Liver (tissue), 9 donors: ENCODE results near the gene CAGE1. TPM values are rescaled to one million over a fixed set of nuclear protein-coding genes. Genes with fewer than 3 reads are reported as not detected.

Experiments used
- DNase-seq: peaks from one replicate; pipeline ENCODE4 v3.0.0-alpha.2; 2017; ENCODE audit warnings: low spot score
- H3K27ac ChIP-seq, 2 donors: one replicate each; pipeline ENCODE4 v1.7.0; 2013; ENCODE audit warnings: inconsistent platforms in 2 of 2, low read length in 2 of 2, control low read depth in 1 of 2, low read depth in 1 of 2, mild to moderate bottlenecking in 1 of 2
- H3K27me3 ChIP-seq, 4 donors: one replicate each; pipeline versions ENCODE4 v1.6.1 to v1.7.0; 2013; ENCODE audit warnings: low read length in 3 of 4, inconsistent platforms in 1 of 4, mild to moderate bottlenecking in 1 of 4, moderate library complexity in 1 of 4; ENCODE audit not compliant: control insufficient read depth in 4 of 4, insufficient read depth in 4 of 4
- H3K36me3 ChIP-seq, 4 donors: one replicate each; pipeline versions ENCODE4 v1.6.1 to v1.7.0; 2013; ENCODE audit warnings: low read length in 3 of 4, mild to moderate bottlenecking in 3 of 4, low read depth in 1 of 4, moderate library complexity in 1 of 4; ENCODE audit not compliant: control insufficient read depth in 4 of 4, insufficient read depth in 3 of 4
- H3K4me1 ChIP-seq, 4 donors: one replicate each; pipeline versions ENCODE4 v1.6.1 to v1.7.0; 2013; ENCODE audit warnings: low read length in 3 of 4, mild to moderate bottlenecking in 3 of 4, moderate library complexity in 1 of 4; ENCODE audit not compliant: control insufficient read depth in 4 of 4, insufficient read depth in 4 of 4
- H3K4me3 ChIP-seq, 3 donors: one replicate each; pipeline versions ENCODE4 v1.6.1 to v1.7.0; 2013; ENCODE audit warnings: low read length in 3 of 3, control low read depth in 1 of 3, low read depth in 1 of 3, mild to moderate bottlenecking in 1 of 3
- H3K9ac ChIP-seq, 2 donors: one replicate each; pipeline ENCODE4 v1.7.0; 2013; ENCODE audit warnings: low read length in 2 of 2, mild to moderate bottlenecking in 2 of 2, moderate library complexity in 2 of 2, control low read depth in 1 of 2, low read depth in 1 of 2
- H3K9me3 ChIP-seq, 4 donors: one replicate each; pipeline versions ENCODE4 v1.6.1 to v1.7.0; 2013; ENCODE audit warnings: low read length in 3 of 4; ENCODE audit not compliant: control insufficient read depth in 4 of 4
- ATF3 ChIP-seq: IDR thresholded peaks from 2 replicates; pipeline ENCODE4 v1.6.1; 2016; ENCODE audit warnings: antibody characterized with exemption
- EGR1 ChIP-seq, 2 donors: IDR thresholded peaks; 2 replicates each; pipeline ENCODE4 v1.6.1; 2016 to 2018; ENCODE audit warnings: antibody characterized with exemption in 2 of 2, low read depth in 2 of 2
- FOXA1 ChIP-seq: IDR thresholded peaks from 2 replicates; pipeline ENCODE4 v1.6.1; 2016; ENCODE audit warnings: antibody characterized with exemption
- FOXA2 ChIP-seq: IDR thresholded peaks from 2 replicates; pipeline ENCODE4 v1.6.1; 2016; ENCODE audit warnings: antibody characterized with exemption
- GABPA ChIP-seq, 2 donors: IDR thresholded peaks in 1 of 2; conservative IDR thresholded peaks in 1 of 2; 2 replicates each; pipeline ENCODE4 v1.6.1; 2016; ENCODE audit warnings: antibody characterized with exemption in 2 of 2, mild to moderate bottlenecking in 1 of 2, moderate library complexity in 1 of 2
- HNF4A ChIP-seq, 2 donors: conservative IDR thresholded peaks; 2 replicates each; pipeline ENCODE4 v1.6.1; 2016; ENCODE audit warnings: antibody characterized with exemption in 2 of 2, mild to moderate bottlenecking in 2 of 2
- HNF4G ChIP-seq: IDR thresholded peaks from 2 replicates; pipeline ENCODE4 v1.6.1; 2016; ENCODE audit warnings: antibody characterized with exemption
- JUND ChIP-seq, 2 donors: IDR thresholded peaks; 2 replicates each; pipeline ENCODE4 v1.6.1; 2016; ENCODE audit warnings: antibody characterized with exemption in 2 of 2
- MAX ChIP-seq: IDR thresholded peaks from 2 replicates; pipeline ENCODE4 v1.6.1; 2016; ENCODE audit warnings: antibody characterized with exemption
- NR2F2 ChIP-seq: IDR thresholded peaks from 2 replicates; pipeline ENCODE4 v1.6.1; 2016; ENCODE audit warnings: antibody characterized with exemption
- RAD21 ChIP-seq, 2 donors: IDR thresholded peaks; 2 replicates each; pipeline ENCODE4 v1.6.1; 2016; ENCODE audit warnings: antibody characterized with exemption in 2 of 2, mild to moderate bottlenecking in 2 of 2
- RXRA ChIP-seq, 2 donors: IDR thresholded peaks; 2 replicates each; pipeline ENCODE4 v1.6.1; 2017 to 2018; ENCODE audit warnings: antibody characterized with exemption in 2 of 2, mild to moderate bottlenecking in 1 of 2
- SP1 ChIP-seq: IDR thresholded peaks from 2 replicates; pipeline ENCODE4 v1.6.1; 2018; ENCODE audit warnings: antibody characterized with exemption, mild to moderate bottlenecking
- TAF1 ChIP-seq: conservative IDR thresholded peaks from 2 replicates; pipeline ENCODE4 v1.6.1; 2016; ENCODE audit warnings: antibody characterized with exemption, mild to moderate bottlenecking
- WGBS: extraction: QIAGEN DNeasy Blood & Tissue Kit; methylation state at CpG from one replicate; pipeline ENCODE4 v1.1.7; 2013; 5-methylcytosine and 5-hydroxymethylcytosine counted together
- polyA plus RNA-seq, 2 donors: library from polyadenylated mRNA; stranded (reverse) in 1 of 2; unstranded in 1 of 2; fragments of 200-250 nt in 1 of 2; fragments of >200 nt in 1 of 2; fragmentation: Nextera tagmentation in 1 of 2; extraction: Ambion mirVana in 1 of 2; gene quantifications; one replicate each; pipeline versions ENCODE4 v1.2.1 to v1.2.3, GENCODE V29; 2013 to 2015
- total RNA-seq, 2 donors: library from RNA; depleted of rRNA; stranded (reverse); fragments of >200 nt; gene quantifications; one replicate each; pipeline ENCODE4 v1.2.3, GENCODE V29; 2014
- TF ChIP-seq, protein P1 (sequence below): fragments of 150-350 bp; IDR thresholded peaks from 2 replicates; pipeline ENCODE4 v1.5.1; 2017; ENCODE audit warnings: improper control_type of control experiment, low read depth, low read length; ENCODE audit not compliant: missing input control
- TF ChIP-seq, protein P2 (sequence below): IDR thresholded peaks from 2 replicates; pipeline ENCODE4 v1.6.1; 2016; ENCODE audit warnings: antibody characterized with exemption
- donor health status: healthy.
- donor health status: healthy.
- donor health status: healthy.
- donor health status: healthy.
- donor health status: healthy.

CAGE1 gene
- total and polyA plus RNA-seq, 4 donors, result 0.08 TPM; not detected in 3

- no peak overlapping the region for H3K9ac ChIP-seq
- TF ChIP-seq, protein P1, sequence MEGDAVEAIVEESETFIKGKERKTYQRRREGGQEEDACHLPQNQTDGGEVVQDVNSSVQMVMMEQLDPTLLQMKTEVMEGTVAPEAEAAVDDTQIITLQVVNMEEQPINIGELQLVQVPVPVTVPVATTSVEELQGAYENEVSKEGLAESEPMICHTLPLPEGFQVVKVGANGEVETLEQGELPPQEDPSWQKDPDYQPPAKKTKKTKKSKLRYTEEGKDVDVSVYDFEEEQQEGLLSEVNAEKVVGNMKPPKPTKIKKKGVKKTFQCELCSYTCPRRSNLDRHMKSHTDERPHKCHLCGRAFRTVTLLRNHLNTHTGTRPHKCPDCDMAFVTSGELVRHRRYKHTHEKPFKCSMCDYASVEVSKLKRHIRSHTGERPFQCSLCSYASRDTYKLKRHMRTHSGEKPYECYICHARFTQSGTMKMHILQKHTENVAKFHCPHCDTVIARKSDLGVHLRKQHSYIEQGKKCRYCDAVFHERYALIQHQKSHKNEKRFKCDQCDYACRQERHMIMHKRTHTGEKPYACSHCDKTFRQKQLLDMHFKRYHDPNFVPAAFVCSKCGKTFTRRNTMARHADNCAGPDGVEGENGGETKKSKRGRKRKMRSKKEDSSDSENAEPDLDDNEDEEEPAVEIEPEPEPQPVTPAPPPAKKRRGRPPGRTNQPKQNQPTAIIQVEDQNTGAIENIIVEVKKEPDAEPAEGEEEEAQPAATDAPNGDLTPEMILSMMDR, result no peak
- TF ChIP-seq RAD21 (IDR thresholded peaks at IDR 0.05), result no peak
- TF ChIP-seq GABPA (IDR thresholded peaks at IDR 0.05 in 1 of 2, conservative IDR thresholded peaks at IDR 0.05 in 1 of 2), result no peak
- no peak for TF ChIP-seq MAX
- no peak for TF ChIP-seq ATF3
- no peak for TF ChIP-seq EGR1 (IDR thresholded peaks at IDR 0.05; ENCODE audit: low read depth in 2 of 2)
- TF ChIP-seq JUND (IDR thresholded peaks at IDR 0.05), result no peak
- TF ChIP-seq TAF1, result no peak
- TF ChIP-seq FOXA1, result no peak
- TF ChIP-seq, protein P2, sequence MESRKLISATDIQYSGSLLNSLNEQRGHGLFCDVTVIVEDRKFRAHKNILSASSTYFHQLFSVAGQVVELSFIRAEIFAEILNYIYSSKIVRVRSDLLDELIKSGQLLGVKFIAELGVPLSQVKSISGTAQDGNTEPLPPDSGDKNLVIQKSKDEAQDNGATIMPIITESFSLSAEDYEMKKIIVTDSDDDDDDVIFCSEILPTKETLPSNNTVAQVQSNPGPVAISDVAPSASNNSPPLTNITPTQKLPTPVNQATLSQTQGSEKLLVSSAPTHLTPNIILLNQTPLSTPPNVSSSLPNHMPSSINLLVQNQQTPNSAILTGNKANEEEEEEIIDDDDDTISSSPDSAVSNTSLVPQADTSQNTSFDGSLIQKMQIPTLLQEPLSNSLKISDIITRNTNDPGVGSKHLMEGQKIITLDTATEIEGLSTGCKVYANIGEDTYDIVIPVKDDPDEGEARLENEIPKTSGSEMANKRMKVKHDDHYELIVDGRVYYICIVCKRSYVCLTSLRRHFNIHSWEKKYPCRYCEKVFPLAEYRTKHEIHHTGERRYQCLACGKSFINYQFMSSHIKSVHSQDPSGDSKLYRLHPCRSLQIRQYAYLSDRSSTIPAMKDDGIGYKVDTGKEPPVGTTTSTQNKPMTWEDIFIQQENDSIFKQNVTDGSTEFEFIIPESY, result no peak
- TF ChIP-seq HNF4G, result no peak
- no peak for TF ChIP-seq SP1
- no peak for TF ChIP-seq FOXA2
- TF ChIP-seq NR2F2, result no peak
- TF ChIP-seq HNF4A (conservative IDR thresholded peaks at IDR 0.05), result no peak
- no peaks in the 10 kb centered on the region for H3K36me3 ChIP-seq
- H3K27ac ChIP-seq, result no peak overlapping the region
- no peaks in the 10 kb centered on the region for H3K9me3 ChIP-seq
- WGBS, result 58% methylated on average over 1 of the region's 1 CpG
- no peak for DNase-seq
- no peaks in the 10 kb centered on the region for H3K4me1 ChIP-seq
- H3K27me3 ChIP-seq, result no peaks in the 10 kb centered on the region
- no peak overlapping the region for H3K4me3 ChIP-seq
Measured at GRCh38 chr6:7434672-7435071, 45.1 kb upstream of the CAGE1 start.

- H3K36me3 ChIP-seq, result no peaks in the 10 kb centered on the region
- no peak overlapping the region for H3K9ac ChIP-seq
- WGBS, result 87% methylated on average over 5 of the region's 5 CpGs
- DNase-seq, result no peak
- H3K4me1 ChIP-seq, result no peaks in the 10 kb centered on the region
- TF ChIP-seq RXRA (IDR thresholded peaks at IDR 0.05) (no peak), ATF3 (no peak), GABPA (IDR thresholded peaks at IDR 0.05 in 1 of 2, conservative IDR thresholded peaks at IDR 0.05 in 1 of 2) (no peak)
- no peaks in the 10 kb centered on the region for H3K9me3 ChIP-seq
- no peak overlapping the region for H3K4me3 ChIP-seq
- no peaks in the 10 kb centered on the region for H3K27me3 ChIP-seq
- H3K27ac ChIP-seq, result no peak overlapping the region
Measured at GRCh38 chr6:7433121-7433617, 43.6 kb upstream of the CAGE1 start.
